GM12878 (cell line): Measurements from ENCODE around the gene LIMCH1. TPM values are rescaled to one million over a fixed set of nuclear protein-coding genes. Genes with fewer than 3 reads are reported as not detected.

Experiments used
- ATAC-seq: fragments of 200-7000 bp; cut with Tn5 transposase; 3 replicates; pipeline ENCODE4 v1.9.1; 2020; ENCODE audit warnings: mild to moderate bottlenecking, moderate library complexity
- BruUV-seq: library from RNA; stranded (reverse); fragments of 400-500 nt; replicated peaks from 2 replicates; lab custom pipeline; 2021; lab: Mats Ljungman, UMichigan
- CTCF ChIA-PET: fragments of 300-600 bp; sonication (Branson Sonifier 250); formaldehyde crosslinking; extraction: SDS; loops from one replicate; lab custom pipeline; 2021; ENCODE audit warnings: inconsistent platforms; lab: Yijun Ruan, JAX
- POLR2A ChIA-PET: fragments of 350-600 bp; formaldehyde crosslinking; extraction: SDS; loops from one replicate; lab custom pipeline; 2021; ENCODE audit warnings: inconsistent platforms; lab: Charles Lee
- RAD21 ChIA-PET: fragments of 300-600 bp; sonication (Branson Sonifier 250); formaldehyde crosslinking; loops from one replicate; lab custom pipeline; 2023; ENCODE audit warnings: antibody characterized with exemption; ENCODE audit not compliant: unreplicated experiment; lab: Charles Lee
- SMC1A ChIA-PET: fragments of 300-600 bp; sonication (Branson Sonifier 250); formaldehyde crosslinking; loops from one replicate; lab custom pipeline; 2023; ENCODE audit not compliant: unreplicated experiment, uncharacterized antibody; lab: Charles Lee
- DNase-seq: peaks from one replicate; pipeline ENCODE4 v3.0.0-alpha.2; 2011; ENCODE audit warnings: low read depth, low spot score
- FAIRE-seq: peaks from 3 replicates; lab custom pipeline; 2011; peaks lifted over from hg19 to GRCh38; lab: Jason Lieb, UNC
- H2AFZ ChIP-seq: 2 replicates; pipeline ENCODE4 v1.6.0; 2011; ENCODE audit warnings: low read depth, low read length, control low read depth; ENCODE audit not compliant: control insufficient read depth
- H3K27ac ChIP-seq: 2 replicates; pipeline ENCODE4 v1.5.1; 2011; ENCODE audit warnings: control low read depth; ENCODE audit not compliant: control insufficient read depth, insufficient read depth
- H3K27me3 ChIP-seq, 2 experiments: replicated peaks in 1 of 2; 2 replicates each; pipeline versions ENCODE4 v1.6.0 to v1.6.1; 2011; ENCODE audit warnings: low read length in 1 of 2; ENCODE audit not compliant: control insufficient read depth in 2 of 2, insufficient read depth in 2 of 2
- H3K36me3 ChIP-seq, 2 experiments: 2 replicates each; pipeline ENCODE4 v1.5.1; 2011; ENCODE audit warnings: low read length in 1 of 2; ENCODE audit not compliant: control insufficient read depth in 2 of 2, insufficient read depth in 2 of 2
- H3K4me1 ChIP-seq: 2 replicates; pipeline ENCODE4 v1.6.1; 2011; ENCODE audit warnings: mild to moderate bottlenecking, low read length, moderate library complexity, mixed read lengths; ENCODE audit not compliant: control insufficient read depth, insufficient read depth
- H3K4me2 ChIP-seq: 2 replicates; pipeline ENCODE4 v1.6.0; 2011; ENCODE audit warnings: control low read depth; ENCODE audit not compliant: control insufficient read depth, insufficient read depth
- H3K4me3 ChIP-seq: fragments of 200-600 bp; sonication (generic); 2 replicates; pipeline ENCODE4 v1.5.1; 2016
- H3K79me2 ChIP-seq: 2 replicates; pipeline ENCODE4 v1.6.0; 2011; ENCODE audit warnings: low read length; ENCODE audit not compliant: control insufficient read depth, insufficient read depth
- H3K9ac ChIP-seq: 2 replicates; pipeline ENCODE4 v1.8.0; 2011; ENCODE audit warnings: low read length, control low read depth, mixed read lengths; ENCODE audit not compliant: control insufficient read depth, insufficient read depth
- H3K9me3 ChIP-seq: replicated peaks from 3 replicates; pipeline ENCODE4 v1.5.1; 2011; ENCODE audit warnings: mild to moderate bottlenecking, low read length; ENCODE audit not compliant: control insufficient read depth, insufficient read depth
- H4K20me1 ChIP-seq: 2 replicates; pipeline ENCODE4 v1.6.0; 2011; ENCODE audit not compliant: control insufficient read depth, insufficient read depth
- HDGF ChIP-seq: fragments of 450-650 bp; IDR thresholded peaks from 2 replicates; pipeline ENCODE4 v1.6.1; 2016; ENCODE audit warnings: antibody characterized with exemption
- IKZF2 ChIP-seq, 2 experiments: fragments of 450-650 bp; IDR thresholded peaks; 2 replicates each; pipeline ENCODE4 v1.6.1; 2017; ENCODE audit warnings: mild to moderate bottlenecking in 2 of 2, moderate library complexity in 2 of 2
- NFYB ChIP-seq: IDR thresholded peaks from 2 replicates; pipeline ENCODE4 v1.6.1; 2011; ENCODE audit warnings: low read depth, mild to moderate bottlenecking, low read length, improper control_type of control experiment, moderate library complexity; ENCODE audit not compliant: insufficient read depth
- NR2C1 ChIP-seq: fragments of 450-650 bp; IDR thresholded peaks from 2 replicates; pipeline ENCODE4 v1.6.1; 2017; ENCODE audit warnings: antibody characterized with exemption, mild to moderate bottlenecking, moderate library complexity
- PML ChIP-seq: IDR thresholded peaks from 2 replicates; pipeline ENCODE4 v1.6.1; 2012; ENCODE audit warnings: low read length, inconsistent platforms
- POLR2A ChIP-seq: IDR thresholded peaks from 2 replicates; pipeline ENCODE4 v1.6.1; 2011; ENCODE audit warnings: low read depth, mild to moderate bottlenecking, low read length
- RAD21 ChIP-seq: IDR thresholded peaks from 2 replicates; pipeline ENCODE4 v1.6.1; 2011; ENCODE audit warnings: mild to moderate bottlenecking, low read depth, low read length, moderate library complexity; ENCODE audit not compliant: insufficient read depth
- SMAD1 ChIP-seq: fragments of 450-650 bp; IDR thresholded peaks from 2 replicates; pipeline ENCODE4 v1.6.1; 2018; ENCODE audit warnings: mild to moderate bottlenecking, low read depth; ENCODE audit not compliant: partially characterized antibody
- USF1 ChIP-seq: IDR thresholded peaks from 2 replicates; pipeline ENCODE4 v1.6.1; 2011; ENCODE audit warnings: borderline replicate concordance, low read depth, mild to moderate bottlenecking, moderate library complexity, mixed read lengths, low read length; ENCODE audit not compliant: insufficient read depth; ENCODE audit errors: extremely low read length
- USF2 ChIP-seq: IDR thresholded peaks from 2 replicates; pipeline ENCODE4 v1.6.1; 2011; ENCODE audit warnings: low read depth, low read length, improper control_type of control experiment, borderline replicate concordance
- YBX1 ChIP-seq: fragments of 450-650 bp; IDR thresholded peaks from 2 replicates; pipeline ENCODE4 v1.6.1; 2016; ENCODE audit warnings: antibody characterized with exemption
- ZBED1 ChIP-seq: IDR thresholded peaks from 2 replicates; pipeline ENCODE4 v1.6.1; 2016; ENCODE audit warnings: borderline replicate concordance
- WGBS: methylation state at CpG from one replicate; pipeline ENCODE4 v1.1.6; 2016; ENCODE audit warnings: low lambda C conversion rate; ENCODE audit not compliant: insufficient replicate concordance, insufficient coverage; ENCODE audit errors: missing lambda C conversion rate; 5-methylcytosine and 5-hydroxymethylcytosine counted together
- in situ Hi-C: fragments of 300-500 bp; cut with MboI; formaldehyde crosslinking; loops from 9 replicates; pipeline ENCODE4 v1.14.3; 2018; ENCODE audit warnings: mixed read lengths
- intact Hi-C: fragments of 100-400 bp; cut with micrococcal nuclease; formaldehyde crosslinking; loops from one replicate; pipeline ENCODE4 v1.14.2; 2022; ENCODE audit not compliant: unreplicated experiment
- polyA plus RNA-seq, 11 experiments: library from polyadenylated mRNA; depleted of rRNA in 4 of 11; unstranded in 6 of 11; stranded (reverse) in 5 of 11; fragments of >200 nt; fragmentation: Nextera tagmentation in 4 of 11; fragmentation: Illumina TruSeq in 1 of 11; extraction: Ambion mirVana in 4 of 11; extraction: Trizol in 1 of 11; gene quantifications; 1 replicate in 1 of 11; 2 replicates in 10 of 11; pipeline versions ENCODE4 v1.2.1 to v1.2.3, GENCODE V29; 2011 to 2016; ENCODE audit warnings: inconsistent platforms in 2 of 11, missing spikeins in 2 of 11, low read depth in 1 of 11
- total RNA-seq, 4 experiments: library from RNA; depleted of rRNA in 3 of 4; stranded (reverse); fragments of >200 nt in 3 of 4; fragmentation: Illumina TruSeq in 1 of 4; extraction: Trizol in 1 of 4; gene quantifications; 2 replicates each; pipeline versions ENCODE4 v1.2.1 to v1.2.3, GENCODE V29; 2013 to 2021
- TF ChIP-seq, protein P1 (sequence below): fragments of 450-650 bp; formaldehyde crosslinking; IDR thresholded peaks from 2 replicates; pipeline ENCODE4 v1.4.0; 2020; ENCODE audit warnings: mild to moderate bottlenecking, moderate library complexity

The LIMCH1 gene
- total and polyA plus RNA-seq, 10 of the 15 experiments (the other 5 are each of a cell fraction or from before 2014, with no cell fraction given) = 0.07 to 0.15 TPM; not detected in 8

- WGBS = 6% methylated on average over 5 of the region's 5 CpGs
- Histone ChIP-seq H3K4me2 (no peak overlapping the region), H2AFZ (no peak overlapping the region), H3K4me1 (no peaks in the 10 kb centered on the region), H4K20me1 (no peaks in the 10 kb centered on the region), H3K27ac (no peak overlapping the region), H3K36me3 (no peaks in the 10 kb centered on the region), H3K4me3 (no peak overlapping the region), H3K79me2 (no peaks in the 10 kb centered on the region), H3K27me3 (peaks cover 0 to 4% of the 10 kb centered on the region in 2 experiments; a peak in 1 of 4 replicates), H3K9ac (no peak overlapping the region)
- ChIA-PET SMC1A (no interaction called here), RAD21 (no interaction called here), POLR2A (no interaction called here), CTCF (interaction anchor here (2.3 kb wide), 1 partner anchor 17 kb away, joined by 9 read pairs; no protein-coding TSS in a partner anchor)
- DNase-seq (no peak), ATAC-seq (no peak), FAIRE-seq (no peak)
- intact Hi-C loops (no loop called here), in situ Hi-C loops (no loop called here)
- BruUV-seq = no TSS peak
- no peak for TF ChIP-seq USF2
- TF ChIP-seq RAD21 = no peak
- TF ChIP-seq NR2C1 = no peak
- TF ChIP-seq, all 136 proteins: peak for 0
- H3K9me3 ChIP-seq = no peaks in the 10 kb centered on the region
These were observed 107.9 kb downstream of the LIMCH1 start for GRCh38 chr4:41645728-41646390.

DNA sequence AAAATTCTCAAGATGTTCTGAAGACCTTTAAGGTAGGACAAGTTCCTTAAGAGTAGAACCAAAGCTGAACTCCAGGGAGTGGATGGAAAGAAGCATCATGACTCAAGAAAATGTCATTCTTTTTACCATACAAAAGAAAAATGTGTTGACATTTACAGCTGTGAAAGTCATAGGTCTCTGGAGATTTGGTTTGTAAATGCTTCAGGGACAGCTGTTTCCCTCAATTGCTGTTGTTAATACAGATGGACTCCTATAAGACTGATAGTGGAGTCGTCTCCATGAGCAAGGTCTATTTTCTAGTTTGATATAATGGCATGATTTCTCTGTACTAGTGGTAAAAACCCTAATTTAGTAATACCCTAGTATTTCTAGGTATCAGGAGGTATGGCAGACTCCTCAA lies 108.9 kb downstream of the LIMCH1 start:
- ChIA-PET RAD21 (no interaction called here), POLR2A (no interaction called here), CTCF (interaction anchor here (2.3 kb wide), 1 partner anchor 16 kb away, joined by 9 read pairs; no protein-coding TSS in a partner anchor), SMC1A (interaction anchor here (1.3 kb wide), 1 partner anchor 15 kb away, joined by 5 read pairs; no protein-coding TSS in a partner anchor)
- H3K79me2 ChIP-seq = no peaks in the 10 kb centered on the region
- no peak for DNase-seq
- no peaks in the 10 kb centered on the region for H3K36me3 ChIP-seq
- H3K27ac ChIP-seq = no peak overlapping the region
- H3K4me2 ChIP-seq = no peak overlapping the region
- in situ Hi-C loops (no loop called here), intact Hi-C loops (no loop called here)
- no peak for ATAC-seq
- 0% methylated on average over 1 of the region's 1 CpG for WGBS
- H2AFZ ChIP-seq = no peak overlapping the region
- H3K9ac ChIP-seq = no peak overlapping the region
- no peak overlapping the region for H3K4me3 ChIP-seq
- no peak for FAIRE-seq
- H3K4me1 ChIP-seq = no peaks in the 10 kb centered on the region
- no peaks in the 10 kb centered on the region for H3K9me3 ChIP-seq
- no peaks in the 10 kb centered on the region for H4K20me1 ChIP-seq
- peaks cover 0 to 4% of the 10 kb centered on the region in 2 experiments; a peak in 1 of 4 replicates for H3K27me3 ChIP-seq
- no TSS peak for BruUV-seq
- no peak for TF ChIP-seq ZBED1
- no peak for TF ChIP-seq NFYB
- TF ChIP-seq IKZF2 (IDR thresholded peaks at IDR 0.05) = no peak
- no peak for TF ChIP-seq PML
- no peak for TF ChIP-seq POLR2A
- no peak for TF ChIP-seq HDGF
- no peak for TF ChIP-seq SMAD1
- TF ChIP-seq YBX1 = no peak
- TF ChIP-seq USF1 = no peak
- TF ChIP-seq, protein P1, sequence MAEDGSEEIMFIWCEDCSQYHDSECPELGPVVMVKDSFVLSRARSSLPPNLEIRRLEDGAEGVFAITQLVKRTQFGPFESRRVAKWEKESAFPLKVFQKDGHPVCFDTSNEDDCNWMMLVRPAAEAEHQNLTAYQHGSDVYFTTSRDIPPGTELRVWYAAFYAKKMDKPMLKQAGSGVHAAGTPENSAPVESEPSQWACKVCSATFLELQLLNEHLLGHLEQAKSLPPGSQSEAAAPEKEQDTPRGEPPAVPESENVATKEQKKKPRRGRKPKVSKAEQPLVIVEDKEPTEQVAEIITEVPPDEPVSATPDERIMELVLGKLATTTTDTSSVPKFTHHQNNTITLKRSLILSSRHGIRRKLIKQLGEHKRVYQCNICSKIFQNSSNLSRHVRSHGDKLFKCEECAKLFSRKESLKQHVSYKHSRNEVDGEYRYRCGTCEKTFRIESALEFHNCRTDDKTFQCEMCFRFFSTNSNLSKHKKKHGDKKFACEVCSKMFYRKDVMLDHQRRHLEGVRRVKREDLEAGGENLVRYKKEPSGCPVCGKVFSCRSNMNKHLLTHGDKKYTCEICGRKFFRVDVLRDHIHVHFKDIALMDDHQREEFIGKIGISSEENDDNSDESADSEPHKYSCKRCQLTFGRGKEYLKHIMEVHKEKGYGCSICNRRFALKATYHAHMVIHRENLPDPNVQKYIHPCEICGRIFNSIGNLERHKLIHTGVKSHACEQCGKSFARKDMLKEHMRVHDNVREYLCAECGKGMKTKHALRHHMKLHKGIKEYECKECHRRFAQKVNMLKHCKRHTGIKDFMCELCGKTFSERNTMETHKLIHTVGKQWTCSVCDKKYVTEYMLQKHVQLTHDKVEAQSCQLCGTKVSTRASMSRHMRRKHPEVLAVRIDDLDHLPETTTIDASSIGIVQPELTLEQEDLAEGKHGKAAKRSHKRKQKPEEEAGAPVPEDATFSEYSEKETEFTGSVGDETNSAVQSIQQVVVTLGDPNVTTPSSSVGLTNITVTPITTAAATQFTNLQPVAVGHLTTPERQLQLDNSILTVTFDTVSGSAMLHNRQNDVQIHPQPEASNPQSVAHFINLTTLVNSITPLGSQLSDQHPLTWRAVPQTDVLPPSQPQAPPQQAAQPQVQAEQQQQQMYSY (CRISPR knock-in tag) = no peak
